IPS-18a (cell line): ENCODE measurements around the gene BACH2.

Experiments used
- H3K27ac ChIP-seq: one replicate; pipeline ENCODE4 v1.5.1; 2013; ENCODE audit warnings: low read length
- H3K27me3 ChIP-seq: one replicate; pipeline ENCODE4 v1.6.1; 2013; ENCODE audit warnings: mild to moderate bottlenecking, low read length; ENCODE audit not compliant: control insufficient read depth, insufficient read depth
- H3K36me3 ChIP-seq: one replicate; pipeline ENCODE4 v1.6.1; 2013; ENCODE audit warnings: low read depth, low read length; ENCODE audit not compliant: control insufficient read depth
- H3K4me1 ChIP-seq: one replicate; pipeline ENCODE4 v1.6.1; 2013; ENCODE audit warnings: low read depth, low read length; ENCODE audit not compliant: control insufficient read depth
- H3K4me3 ChIP-seq: one replicate; pipeline ENCODE4 v1.5.1; 2013; ENCODE audit warnings: low read length
- H3K9ac ChIP-seq: one replicate; pipeline ENCODE4 v1.6.1; 2013; ENCODE audit warnings: mild to moderate bottlenecking, low read length, moderate library complexity
- H3K9me3 ChIP-seq: one replicate; pipeline ENCODE4 v1.6.1; 2013; ENCODE audit warnings: low read depth, low read length; ENCODE audit not compliant: control insufficient read depth

The BACH2 gene

DNA sequence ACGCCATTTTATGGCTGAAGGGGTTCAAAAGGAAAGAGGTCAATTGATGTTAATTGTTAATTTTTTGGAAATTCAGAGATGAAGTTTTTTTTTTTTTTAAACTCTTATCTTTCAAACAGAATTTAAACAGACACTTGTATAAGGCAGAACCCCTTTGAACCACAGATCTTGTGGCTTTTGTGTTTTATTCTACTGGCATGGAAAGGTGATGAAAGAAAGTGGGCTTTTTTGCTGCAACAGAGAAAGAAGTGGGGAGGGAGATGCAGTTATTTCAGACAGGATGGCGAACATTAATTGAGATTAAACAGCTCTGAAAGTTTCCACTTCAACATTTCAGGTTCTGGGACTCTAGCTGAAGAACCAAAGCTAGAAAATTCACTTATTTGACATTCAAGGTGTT, 201.5 kb downstream of the BACH2 start:
- Histone ChIP-seq H3K9me3 (no peaks in the 10 kb centered on the region), H3K4me1 (no peaks in the 10 kb centered on the region), H3K36me3 (no peaks in the 10 kb centered on the region), H3K4me3 (no peak overlapping the region), H3K27me3 (no peaks in the 10 kb centered on the region), H3K9ac (no peak overlapping the region), H3K27ac (no peak overlapping the region)

- no peaks in the 10 kb centered on the region for H3K36me3 ChIP-seq
- H3K27ac ChIP-seq: no peak overlapping the region
- H3K9ac ChIP-seq: no peak overlapping the region
- H3K4me1 ChIP-seq: no peaks in the 10 kb centered on the region
- H3K27me3 ChIP-seq: no peaks in the 10 kb centered on the region
- no peak overlapping the region for H3K4me3 ChIP-seq
- H3K9me3 ChIP-seq: no peaks in the 10 kb centered on the region
These were observed 203.0 kb downstream of the BACH2 start for GRCh38 chr6:90093558-90094073.

- Histone ChIP-seq H3K4me3 (no peak overlapping the region), H3K27ac (no peak overlapping the region), H3K9me3 (no peaks in the 10 kb centered on the region), H3K27me3 (no peaks in the 10 kb centered on the region), H3K9ac (no peak overlapping the region), H3K36me3 (no peaks in the 10 kb centered on the region), H3K4me1 (no peaks in the 10 kb centered on the region)
These were observed 205.8 kb downstream of the BACH2 start for GRCh38 chr6:90090866-90091265.

- Histone ChIP-seq H3K4me3 (no peak overlapping the region), H3K36me3 (no peaks in the 10 kb centered on the region), H3K9me3 (no peaks in the 10 kb centered on the region), H3K27me3 (no peaks in the 10 kb centered on the region), H3K9ac (no peak overlapping the region), H3K27ac (no peak overlapping the region), H3K4me1 (no peaks in the 10 kb centered on the region)
These were observed 208.6 kb downstream of the BACH2 start for GRCh38 chr6:90088009-90088408.

DNA sequence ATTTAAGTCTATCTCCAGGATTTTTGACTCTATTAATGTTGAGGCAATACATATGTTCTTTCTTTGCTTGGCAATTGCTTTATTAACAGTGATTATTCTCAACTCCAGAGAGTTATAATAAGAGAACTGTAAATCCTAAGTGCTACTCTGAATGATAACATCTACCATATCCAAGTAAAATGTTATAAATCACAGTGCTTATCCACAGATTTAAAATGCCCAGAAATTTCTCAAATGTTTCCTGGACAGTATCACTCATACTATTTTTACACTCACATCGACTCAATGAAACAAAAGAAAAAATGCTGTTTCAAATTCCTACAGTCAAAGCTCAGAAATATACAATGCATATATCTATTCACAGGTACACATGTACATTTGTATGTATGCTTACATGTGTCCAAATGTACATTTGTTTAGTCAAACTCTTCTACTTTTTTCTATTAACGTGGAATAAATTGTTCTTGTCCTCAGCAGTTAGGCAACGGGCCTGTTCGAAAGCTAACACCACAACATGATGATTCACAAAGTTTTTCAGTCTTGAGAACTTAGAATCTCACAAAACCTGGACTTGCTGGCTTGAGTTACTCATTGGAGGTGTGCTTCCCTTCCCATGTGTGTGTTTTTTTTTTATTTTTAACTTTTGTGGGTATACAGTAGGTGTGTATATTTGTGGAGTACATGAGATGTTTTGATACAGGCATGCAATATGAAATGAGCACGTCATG, 209.4 kb downstream of the BACH2 start:
- H3K4me3 ChIP-seq: no peak overlapping the region
- no peaks in the 10 kb centered on the region for H3K36me3 ChIP-seq
- no peak overlapping the region for H3K27ac ChIP-seq
- no peaks in the 10 kb centered on the region for H3K9me3 ChIP-seq
- H3K9ac ChIP-seq: no peak overlapping the region
- H3K27me3 ChIP-seq: no peaks in the 10 kb centered on the region
- H3K4me1 ChIP-seq: no peaks in the 10 kb centered on the region

GRCh38 chr6:90086517-90086916, 210.1 kb downstream of the BACH2 start:
- Histone ChIP-seq H3K27ac (no peak overlapping the region), H3K27me3 (no peaks in the 10 kb centered on the region), H3K4me1 (no peaks in the 10 kb centered on the region), H3K36me3 (no peaks in the 10 kb centered on the region), H3K9me3 (no peaks in the 10 kb centered on the region), H3K9ac (no peak overlapping the region), H3K4me3 (no peak overlapping the region)

GRCh38 chr6:90083891-90084290, 212.8 kb downstream of the BACH2 start:
- Histone ChIP-seq H3K4me1 (no peaks in the 10 kb centered on the region), H3K4me3 (no peak overlapping the region), H3K9ac (no peak overlapping the region), H3K27me3 (no peaks in the 10 kb centered on the region), H3K36me3 (no peaks in the 10 kb centered on the region), H3K9me3 (no peaks in the 10 kb centered on the region), H3K27ac (no peak overlapping the region)

DNA sequence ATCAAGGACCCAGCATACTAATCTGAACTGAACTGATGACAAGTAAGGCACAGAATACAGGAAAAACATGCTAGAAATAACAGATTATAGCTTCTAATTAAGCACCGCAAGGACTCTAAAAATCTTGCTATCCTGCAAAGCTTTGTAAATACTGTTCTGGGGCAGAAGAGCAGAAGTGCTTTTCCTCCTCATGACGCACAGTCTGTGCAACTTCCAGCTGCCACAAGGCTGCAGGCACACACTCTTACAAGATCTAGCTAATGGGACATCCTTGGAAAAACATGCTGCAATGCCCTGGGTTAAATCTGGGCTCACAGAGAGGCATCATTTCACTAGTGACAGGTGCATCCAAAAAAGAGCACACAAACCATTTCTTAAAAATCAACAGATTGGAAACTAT, 213.8 kb downstream of the BACH2 start:
- Histone ChIP-seq H3K9me3 (no peaks in the 10 kb centered on the region), H3K9ac (no peak overlapping the region), H3K27ac (no peak overlapping the region), H3K36me3 (no peaks in the 10 kb centered on the region), H3K4me1 (no peaks in the 10 kb centered on the region), H3K4me3 (no peak overlapping the region), H3K27me3 (no peaks in the 10 kb centered on the region)

DNA sequence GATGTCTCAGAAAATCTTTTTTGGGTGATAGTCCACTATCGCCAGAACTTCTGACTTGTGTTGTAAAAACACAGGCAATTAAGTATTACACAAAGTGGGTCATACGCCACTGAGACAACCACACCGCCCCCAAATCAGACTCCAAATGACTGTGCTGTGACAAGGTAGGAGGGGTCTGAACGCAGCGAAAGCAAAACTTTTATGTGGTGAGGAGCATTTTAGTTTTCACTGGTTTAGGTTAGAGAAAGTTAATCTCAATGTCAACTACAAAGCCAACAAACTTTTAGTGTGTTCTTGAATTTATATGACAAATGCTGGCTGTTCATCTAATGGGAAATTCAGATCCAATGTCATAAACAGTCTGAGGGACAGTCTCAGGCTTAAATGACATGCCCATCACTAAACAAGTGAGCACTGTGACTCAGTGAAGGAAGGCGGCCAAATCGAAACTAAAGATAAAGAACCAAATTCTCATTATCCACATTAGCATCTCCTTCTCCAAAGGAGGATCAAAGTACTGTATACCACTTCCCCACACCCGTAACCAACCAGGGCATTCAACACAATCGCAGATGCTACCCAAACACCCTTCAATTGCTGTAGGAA, 215.7 kb downstream of the BACH2 start:
- Histone ChIP-seq H3K27me3 (no peaks in the 10 kb centered on the region), H3K9me3 (no peaks in the 10 kb centered on the region), H3K4me3 (no peak overlapping the region), H3K27ac (no peak overlapping the region), H3K36me3 (no peaks in the 10 kb centered on the region), H3K4me1 (no peaks in the 10 kb centered on the region), H3K9ac (no peak overlapping the region)

GRCh38 chr6:90079560-90080490, 216.8 kb downstream of the BACH2 start:
- no peaks in the 10 kb centered on the region for H3K27me3 ChIP-seq
- no peaks in the 10 kb centered on the region for H3K9me3 ChIP-seq
- H3K36me3 ChIP-seq: no peaks in the 10 kb centered on the region
- H3K4me1 ChIP-seq: no peaks in the 10 kb centered on the region
- no peak overlapping the region for H3K4me3 ChIP-seq
- no peak overlapping the region for H3K27ac ChIP-seq
- H3K9ac ChIP-seq: no peak overlapping the region

GRCh38 chr6:90078513-90079289, 217.9 kb downstream of the BACH2 start:
- Histone ChIP-seq H3K4me3 (no peak overlapping the region), H3K9me3 (no peaks in the 10 kb centered on the region), H3K9ac (no peak overlapping the region), H3K4me1 (no peaks in the 10 kb centered on the region), H3K27me3 (no peaks in the 10 kb centered on the region), H3K27ac (no peak overlapping the region), H3K36me3 (no peaks in the 10 kb centered on the region)
